HEK293T (cell line): Measurements from ENCODE around the gene CEMP1.

Source experiments
- CTCF ChIA-PET: fragments of 350-600 bp; formaldehyde crosslinking; extraction: SDS; loops from one replicate; lab custom pipeline; 2021; ENCODE audit warnings: antibody characterized with exemption, inconsistent platforms; lab: Yijun Ruan, JAX
- POLR2A ChIA-PET: fragments of 350-600 bp; formaldehyde crosslinking; extraction: SDS; loops from one replicate; lab custom pipeline; 2020; ENCODE audit warnings: antibody characterized with exemption, inconsistent platforms; lab: Yijun Ruan, JAX
- DNase-seq: peaks from one replicate; pipeline ENCODE4 v3.0.0; 2012; ENCODE audit warnings: mixed read lengths; ENCODE audit errors: extremely low spot score
- ARNT ChIP-seq: fragments of 450-650 bp; IDR thresholded peaks from 2 replicates; pipeline ENCODE4 v1.6.1; 2017; ENCODE audit warnings: mild to moderate bottlenecking
- BHLHE40 ChIP-seq: fragments of 450-650 bp; IDR thresholded peaks from 2 replicates; pipeline ENCODE4 v1.6.1; 2016; ENCODE audit warnings: mild to moderate bottlenecking, moderate library complexity, borderline replicate concordance
- CTBP1 ChIP-seq: fragments of 450-650 bp; IDR thresholded peaks from 2 replicates; pipeline ENCODE4 v1.6.1; 2016; ENCODE audit warnings: borderline replicate concordance
- ELF4 ChIP-seq: fragments of 450-650 bp; IDR thresholded peaks from 2 replicates; pipeline ENCODE4 v1.6.1; 2017; ENCODE audit warnings: antibody characterized with exemption
- FOXA1 ChIP-seq: fragments of 450-650 bp; IDR thresholded peaks from 2 replicates; pipeline ENCODE4 v1.6.1; 2016; ENCODE audit warnings: mild to moderate bottlenecking
- FOXK2 ChIP-seq: fragments of 450-650 bp; IDR thresholded peaks from 2 replicates; pipeline ENCODE4 v1.6.1; 2016; ENCODE audit warnings: mild to moderate bottlenecking
- FOXM1 ChIP-seq: fragments of 450-650 bp; IDR thresholded peaks from 2 replicates; pipeline ENCODE4 v1.6.1; 2017; ENCODE audit warnings: mild to moderate bottlenecking, borderline replicate concordance
- HDGF ChIP-seq: fragments of 450-650 bp; IDR thresholded peaks from 2 replicates; pipeline ENCODE4 v1.6.1; 2017; ENCODE audit warnings: antibody characterized with exemption, borderline replicate concordance
- L3MBTL2 ChIP-seq: fragments of 450-650 bp; conservative IDR thresholded peaks from 2 replicates; pipeline ENCODE4 v1.6.1; 2016; ENCODE audit warnings: mild to moderate bottlenecking
- LEF1 ChIP-seq: fragments of 450-650 bp; IDR thresholded peaks from 2 replicates; pipeline ENCODE4 v1.6.1; 2017; ENCODE audit warnings: mild to moderate bottlenecking, borderline replicate concordance
- NFRKB ChIP-seq: fragments of 450-650 bp; IDR thresholded peaks from 2 replicates; pipeline ENCODE4 v1.6.1; 2016; ENCODE audit warnings: mild to moderate bottlenecking, moderate library complexity
- PKNOX1 ChIP-seq: fragments of 450-650 bp; IDR thresholded peaks from 2 replicates; pipeline ENCODE4 v1.6.1; 2016
- SP1 ChIP-seq: fragments of 450-650 bp; IDR thresholded peaks from 2 replicates; pipeline ENCODE4 v1.6.1; 2017
- TARDBP ChIP-seq: fragments of 450-650 bp; IDR thresholded peaks from 2 replicates; pipeline ENCODE4 v1.6.1; 2016
- ZNF384 ChIP-seq: fragments of 450-650 bp; IDR thresholded peaks from 2 replicates; pipeline ENCODE4 v1.6.1; 2016

CEMP1 gene

GRCh38 chr16:2483939-2484897, 47.0 kb downstream of the CEMP1 start:
- ChIA-PET POLR2A (interaction anchor here (1.0 to 1.3 kb wide), 2 partner anchors 13 to 17 kb away, joined by 3 read pairs; partner anchors contain the start of gene NTN3), CTCF (interaction anchor here (1.0 kb wide), 1 partner anchor 17 kb away, joined by 3 read pairs; no protein-coding TSS in a partner anchor)
- no peak for DNase-seq
- no peak for TF ChIP-seq SP1
- TF ChIP-seq PKNOX1 = no peak
- TF ChIP-seq FOXA1 = no peak
- TF ChIP-seq TARDBP = no peak
- TF ChIP-seq LEF1 = no peak
- TF ChIP-seq L3MBTL2 = no peak
- no peak for TF ChIP-seq HDGF
- TF ChIP-seq BHLHE40 = no peak
- no peak for TF ChIP-seq NFRKB

GRCh38 chr16:2482708-2483534, 48.3 kb downstream of the CEMP1 start:
- POLR2A ChIA-PET = interaction anchor here (1.5 kb wide), 1 partner anchor 14 kb away, joined by 5 read pairs; no protein-coding TSS in a partner anchor
- DNase-seq = no peak
- TF ChIP-seq HDGF (no peak), FOXM1 (no peak), L3MBTL2 (no peak), CTBP1 (no peak), TARDBP (no peak), LEF1 (no peak), SP1 (no peak), NFRKB (no peak), ZNF384 (no peak), BHLHE40 (no peak)
- CTCF ChIA-PET = interaction anchor here (0.9 kb wide), 1 partner anchor 19 kb away, joined by 6 read pairs; no protein-coding TSS in a partner anchor

GRCh38 chr16:2482249-2482648, 49.0 kb downstream of the CEMP1 start:
- ChIA-PET POLR2A (interaction anchor here (1.5 kb wide), 1 partner anchor 14 kb away, joined by 5 read pairs; no protein-coding TSS in a partner anchor), CTCF (interaction anchor here (1.5 kb wide), 1 partner anchor 19 kb away, joined by 3 read pairs; no protein-coding TSS in a partner anchor)
- no peak for TF ChIP-seq ELF4
- TF ChIP-seq TARDBP = no peak
- TF ChIP-seq HDGF = no peak
- no peak for TF ChIP-seq ZNF384
- TF ChIP-seq L3MBTL2 = no peak
- TF ChIP-seq FOXM1 = no peak
- TF ChIP-seq BHLHE40 = no peak

GRCh38 chr16:2481676-2482075, 49.5 kb downstream of the CEMP1 start:
- CTCF ChIA-PET = interaction anchor here (1.5 kb wide), 1 partner anchor 20 kb away, joined by 3 read pairs; no protein-coding TSS in a partner anchor
- TF ChIP-seq CTBP1 (no peak), TARDBP (no peak), BHLHE40 (no peak), ARNT (no peak), SP1 (no peak), FOXA1 (no peak), ZNF384 (no peak)
- POLR2A ChIA-PET = no interaction called here
- DNase-seq = no peak

More at GRCh38 chr16:2482249-2482648, 49.0 kb downstream of the CEMP1 start:
- no peak for DNase-seq

- ChIA-PET CTCF (interaction anchor here (1.5 kb wide), 1 partner anchor 20 kb away, joined by 3 read pairs; no protein-coding TSS in a partner anchor), POLR2A (interaction anchor here (0.7 kb wide), 1 partner anchor 10 kb away, joined by 3 read pairs; the partner anchor contains the start of gene NTN3)
- DNase-seq = no peak
- TF ChIP-seq FOXK2 = no peak
- no peak for TF ChIP-seq PKNOX1
- no peak for TF ChIP-seq TARDBP
- TF ChIP-seq HDGF = no peak
Measured at GRCh38 chr16:2480948-2481347, 50.3 kb downstream of the CEMP1 start.
